Esophagus muscularis mucosa (tissue), 4 donors: ENCODE data around the gene PICK1. TPM values are rescaled to one million over a fixed set of nuclear protein-coding genes. Genes with fewer than 3 reads are reported as not detected.
"Not testable (repeated sequence)": the region's sequence is repeated elsewhere in the genome, so short reads cannot be mapped to it uniquely, and the experiment has no call there.

Source experiments
- DNase-seq: peaks from one replicate; pipeline ENCODE4 v3.0.0-alpha.2; 2017; ENCODE audit errors: extremely low spot score
- H3K27ac ChIP-seq, 4 donors: fragments of 200-600 bp; sonication (generic); replicated peaks in 1 of 4; 1 replicate in 3 of 4; 2 replicates in 1 of 4; pipeline ENCODE4 v1.5.1; 2016 to 2019; ENCODE audit warnings: mild to moderate bottlenecking in 1 of 4
- H3K27me3 ChIP-seq, 4 donors: fragments of 200-600 bp; sonication (generic); one replicate each; pipeline versions ENCODE4 v1.5.1 to v1.6.0; 2016 to 2019
- H3K36me3 ChIP-seq, 4 donors: fragments of 200-600 bp; sonication (generic); one replicate each; pipeline ENCODE4 v1.5.1; 2016 to 2019
- H3K4me1 ChIP-seq, 4 donors: fragments of 200-600 bp; sonication (generic); one replicate each; pipeline ENCODE4 v1.5.1; 2016 to 2019
- H3K4me3 ChIP-seq, 4 donors: fragments of 200-600 bp; sonication (generic); 1 replicate in 2 of 4; 2 replicates in 2 of 4; pipeline ENCODE4 v1.5.1; 2016 to 2019; ENCODE audit warnings: mild to moderate bottlenecking in 4 of 4, moderate library complexity in 1 of 4
- H3K9me3 ChIP-seq, 4 donors: fragments of 200-600 bp; sonication (generic); 1 replicate in 3 of 4; 2 replicates in 1 of 4; pipeline ENCODE4 v1.5.1; 2016 to 2019
- CTCF ChIP-seq, 3 experiments: fragments of 200-600 bp in 2 of 3; fragments of 450-650 bp in 1 of 3; sonication (generic) in 2 of 3; IDR thresholded peaks; one replicate each; pipeline ENCODE4 v1.5.1; 2017 to 2019; ENCODE audit warnings: antibody characterized with exemption in 3 of 3, mild to moderate bottlenecking in 2 of 3, moderate library complexity in 1 of 3
- EP300 ChIP-seq: sonication (generic); formaldehyde crosslinking; IDR thresholded peaks from one replicate; pipeline ENCODE4 v1.6.1; 2017; ENCODE audit warnings: antibody characterized with exemption
- POLR2A ChIP-seq: fragments of 450-650 bp; IDR thresholded peaks from one replicate; pipeline ENCODE4 v1.6.1; 2017; ENCODE audit warnings: antibody characterized with exemption, moderate library complexity, mild to moderate bottlenecking, low read depth
- POLR2AphosphoS5 ChIP-seq, 2 donors: sonication (generic); formaldehyde crosslinking; IDR thresholded peaks; one replicate each; pipeline ENCODE4 v1.6.1; 2017; ENCODE audit warnings: antibody characterized with exemption in 2 of 2
- WGBS: methylation state at CpG from one replicate; pipeline ENCODE4 v1.1.5; 2018; 5-methylcytosine and 5-hydroxymethylcytosine counted together
- intact Hi-C: fragments of 100-400 bp; cut with DNase I; formaldehyde crosslinking; loops from one replicate; pipeline ENCODE4 v1.15.1; 2023
- total RNA-seq, 4 donors: library from RNA; depleted of rRNA; stranded (reverse); fragments of >200 nt; gene quantifications; one replicate each; pipeline versions ENCODE4 v1.1.0 to v1.2.1, GENCODE V29; 2016

The PICK1 gene
- total RNA-seq, 4 donors from 2014 or later: 23.3 to 36.1 (median 31.1) TPM

DNA sequence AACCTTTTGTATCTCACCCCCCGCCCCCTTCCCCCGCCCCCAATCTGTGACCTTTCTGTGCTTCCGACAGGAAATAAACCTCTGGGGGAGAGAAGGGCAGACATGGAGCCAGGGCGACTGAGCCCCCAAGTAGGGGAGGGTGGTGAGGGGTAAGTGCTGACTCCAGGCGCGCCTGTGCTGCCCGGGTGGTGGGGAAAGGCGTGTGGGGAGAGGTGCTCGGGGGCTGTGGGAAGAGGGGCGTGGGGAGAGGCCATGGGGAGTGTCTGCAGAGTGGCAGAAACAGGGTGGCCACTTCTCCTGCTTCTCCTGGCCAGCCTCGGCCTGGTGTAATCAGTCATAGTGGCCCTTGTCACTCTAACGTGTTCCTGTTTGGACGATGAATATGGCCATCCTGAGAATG, 18.8 kb downstream of the PICK1 start:
- 89% methylated on average over 12 of the region's 13 CpGs for WGBS
- Histone ChIP-seq H3K4me1 (peaks cover 5 to 8% (median 6%) of the 10 kb centered on the region in 4 donors), H3K27me3 (peaks cover 0 to 12% (median 3%) of the 10 kb centered on the region in 4 donors), H3K36me3 (peaks cover 15 to 54% (median 47%) of the 10 kb centered on the region in 4 donors), H3K4me3 (no peak overlapping the region), H3K27ac (no peak overlapping the region), H3K9me3 (no peaks in the 10 kb centered on the region)
- TF ChIP-seq POLR2AphosphoS5 (IDR thresholded peaks at IDR 0.05): no peak
- TF ChIP-seq POLR2A: no peak
- no peak for TF ChIP-seq EP300
- no peak for TF ChIP-seq CTCF (IDR thresholded peaks at IDR 0.05)
- DNase-seq: no peak
- intact Hi-C loops: no loop called here

DNA sequence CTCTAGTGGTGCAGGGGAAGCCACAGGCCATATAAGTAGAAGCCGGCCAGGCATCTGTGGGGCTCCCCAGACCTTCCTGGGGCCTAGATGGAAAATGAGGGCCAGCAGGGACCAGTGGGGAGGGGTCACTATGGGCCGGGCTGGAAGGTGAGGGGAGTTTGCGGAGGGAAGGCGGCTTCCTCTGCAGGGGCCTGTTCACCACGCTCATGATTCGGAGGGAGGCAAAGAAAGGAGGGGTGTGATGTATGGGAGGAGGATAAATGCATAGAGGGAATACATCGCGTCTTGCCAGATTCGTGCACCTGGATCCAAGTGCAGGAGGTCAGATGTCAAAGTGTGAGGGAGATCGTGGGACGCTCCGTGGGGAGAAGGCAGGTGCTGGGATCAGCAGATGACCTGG, 19.9 kb downstream of the PICK1 start:
- Histone ChIP-seq H3K4me3 (no peak overlapping the region), H3K9me3 (no peaks in the 10 kb centered on the region), H3K27ac (no peak overlapping the region), H3K27me3 (peaks cover 0 to 23% (median 11%) of the 10 kb centered on the region in 4 donors), H3K4me1 (peaks cover 15 to 19% (median 17%) of the 10 kb centered on the region in 4 donors), H3K36me3 (peaks cover 8 to 43% (median 37%) of the 10 kb centered on the region in 4 donors)
- TF ChIP-seq CTCF (IDR thresholded peaks at IDR 0.05) (no peak), EP300 (no peak), POLR2A (no peak), POLR2AphosphoS5 (IDR thresholded peaks at IDR 0.05) (no peak)
- no peak for DNase-seq
- WGBS: 81% methylated on average over 12 of the region's 12 CpGs
- intact Hi-C loops: no loop called here

- H3K27ac ChIP-seq: no peak overlapping the region
- peaks cover 0 to 28% (median 16%) of the 10 kb centered on the region in 4 donors for H3K27me3 ChIP-seq
- TF ChIP-seq POLR2AphosphoS5 (IDR thresholded peaks at IDR 0.05): no peak
- no peak for TF ChIP-seq CTCF (IDR thresholded peaks at IDR 0.05)
- TF ChIP-seq POLR2A: no peak
- no peak for TF ChIP-seq EP300
- peaks cover 6 to 38% (median 32%) of the 10 kb centered on the region in 4 donors for H3K36me3 ChIP-seq
- DNase-seq: no peak
- WGBS: 84% methylated on average over 9 of the region's 14 CpGs
- peaks cover 20 to 24% (median 22%) of the 10 kb centered on the region in 4 donors for H3K4me1 ChIP-seq
- intact Hi-C loops: no loop called here
- H3K9me3 ChIP-seq: no peaks in the 10 kb centered on the region
- no peak overlapping the region for H3K4me3 ChIP-seq
Observed at GRCh38 chr22:38077595-38077994, 20.4 kb downstream of the PICK1 start.

DNA sequence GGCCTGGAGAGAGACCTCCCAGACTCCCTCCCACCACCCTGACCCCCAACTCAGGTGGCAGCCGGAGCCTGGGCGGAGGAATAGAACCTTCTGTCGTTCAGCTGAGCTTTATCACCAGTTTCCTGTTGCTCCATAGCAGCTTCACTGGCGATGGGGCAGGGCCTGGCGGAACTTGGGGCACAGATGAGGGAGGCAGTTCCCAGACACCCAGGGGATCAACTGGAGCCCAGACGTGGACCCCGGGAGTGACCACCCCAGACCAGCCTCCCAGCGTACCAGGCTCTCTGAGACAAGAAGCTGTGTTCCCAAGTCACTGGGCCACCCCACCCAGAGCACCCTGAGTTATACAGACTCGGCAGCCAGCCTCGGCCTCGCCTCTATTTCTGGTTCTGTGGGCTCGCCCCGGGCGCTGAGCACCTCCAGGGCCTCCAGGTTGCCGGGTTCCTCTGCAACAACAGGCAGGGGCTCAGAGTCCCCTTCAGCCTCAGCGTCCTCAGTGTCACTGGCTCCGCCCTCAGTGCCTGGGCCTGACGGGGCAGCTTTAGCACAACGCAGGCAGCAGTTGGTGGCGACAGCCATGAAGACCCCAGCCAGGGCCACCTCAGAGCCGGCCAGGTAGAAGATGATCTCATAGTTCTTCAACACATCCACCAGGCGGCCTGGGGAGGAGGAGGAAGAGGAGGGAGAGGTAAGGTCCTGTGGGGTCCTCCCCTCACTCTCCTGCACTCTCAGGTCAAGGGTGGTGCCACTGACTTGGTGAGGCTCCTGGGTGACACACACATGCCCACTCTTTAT, 21.0 kb downstream of the PICK1 start:
- Histone ChIP-seq H3K9me3 (no peaks in the 10 kb centered on the region), H3K36me3 (peaks cover 0 to 31% (median 26%) of the 10 kb centered on the region in 4 donors), H3K27ac (no peak overlapping the region), H3K4me1 (peaks cover 21 to 28% (median 27%) of the 10 kb centered on the region in 4 donors), H3K4me3 (no peak overlapping the region), H3K27me3 (peaks cover 0 to 35% (median 23%) of the 10 kb centered on the region in 4 donors)
- WGBS: 87% methylated on average over 3 of the region's 22 CpGs
- intact Hi-C loops: no loop called here
- TF ChIP-seq POLR2A: no peak
- TF ChIP-seq EP300: no peak
- no peak for TF ChIP-seq POLR2AphosphoS5 (IDR thresholded peaks at IDR 0.05)
- TF ChIP-seq CTCF (IDR thresholded peaks at IDR 0.05): no peak
- DNase-seq: no peak

- intact Hi-C loops, DNase-seq, H3K27ac ChIP-seq, H3K4me3 ChIP-seq, H3K9me3 ChIP-seq: not testable (repeated sequence)
- 95% methylated on average over 2 of the region's 2 CpGs for WGBS
- H3K27me3 ChIP-seq: peaks cover 0 to 44% (median 23%) of the 10 kb centered on the region in 4 donors
- peaks cover 21 to 28% (median 27%) of the 10 kb centered on the region in 4 donors for H3K4me1 ChIP-seq
- peaks cover 0 to 22% (median 16%) of the 10 kb centered on the region in 4 donors for H3K36me3 ChIP-seq
Observed at GRCh38 chr22:38079208-38079607, 22.0 kb downstream of the PICK1 start.
